ENCODE results near the gene ZDHHC17.

ZDHHC17 gene

DNA sequence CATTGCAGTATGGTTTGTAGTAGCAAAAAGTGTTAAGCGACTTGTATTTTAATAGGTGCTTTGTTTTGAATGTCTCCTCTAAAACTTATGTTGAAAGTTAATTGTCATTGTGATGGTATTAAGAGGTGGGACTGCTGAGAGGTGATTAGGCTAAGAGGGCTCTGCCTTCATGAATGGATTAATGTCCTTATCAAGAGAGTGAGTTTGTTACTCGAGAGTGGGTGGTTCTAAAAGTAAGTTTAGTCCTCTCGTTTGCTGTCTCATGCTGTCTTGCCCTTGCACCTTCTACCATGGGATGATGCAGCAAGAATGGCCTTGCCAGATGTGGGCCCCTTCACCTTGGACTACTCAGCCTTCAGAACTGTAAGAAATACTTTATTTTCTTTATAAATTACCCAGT lies 17.4 kb downstream of the ZDHHC17 start:
- TF ChIP-seq, protein P1, sequence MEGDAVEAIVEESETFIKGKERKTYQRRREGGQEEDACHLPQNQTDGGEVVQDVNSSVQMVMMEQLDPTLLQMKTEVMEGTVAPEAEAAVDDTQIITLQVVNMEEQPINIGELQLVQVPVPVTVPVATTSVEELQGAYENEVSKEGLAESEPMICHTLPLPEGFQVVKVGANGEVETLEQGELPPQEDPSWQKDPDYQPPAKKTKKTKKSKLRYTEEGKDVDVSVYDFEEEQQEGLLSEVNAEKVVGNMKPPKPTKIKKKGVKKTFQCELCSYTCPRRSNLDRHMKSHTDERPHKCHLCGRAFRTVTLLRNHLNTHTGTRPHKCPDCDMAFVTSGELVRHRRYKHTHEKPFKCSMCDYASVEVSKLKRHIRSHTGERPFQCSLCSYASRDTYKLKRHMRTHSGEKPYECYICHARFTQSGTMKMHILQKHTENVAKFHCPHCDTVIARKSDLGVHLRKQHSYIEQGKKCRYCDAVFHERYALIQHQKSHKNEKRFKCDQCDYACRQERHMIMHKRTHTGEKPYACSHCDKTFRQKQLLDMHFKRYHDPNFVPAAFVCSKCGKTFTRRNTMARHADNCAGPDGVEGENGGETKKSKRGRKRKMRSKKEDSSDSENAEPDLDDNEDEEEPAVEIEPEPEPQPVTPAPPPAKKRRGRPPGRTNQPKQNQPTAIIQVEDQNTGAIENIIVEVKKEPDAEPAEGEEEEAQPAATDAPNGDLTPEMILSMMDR (IDR thresholded peaks at IDR 0.05; ENCODE audit: borderline replicate concordance, control extremely low read depth, extremely low read depth, insufficient read depth, missing control alignments) = no peak
- in situ Hi-C loops (cut with MboI; ENCODE audit: low sequenced_read_pairs, unreplicated experiment) = loop anchor here (25.0 kb wide), 1 partner anchor 694 kb away; the partner anchor contains the start of gene NAP1L1
- DNase-seq (ENCODE audit: low spot score) = no peak

DNA sequence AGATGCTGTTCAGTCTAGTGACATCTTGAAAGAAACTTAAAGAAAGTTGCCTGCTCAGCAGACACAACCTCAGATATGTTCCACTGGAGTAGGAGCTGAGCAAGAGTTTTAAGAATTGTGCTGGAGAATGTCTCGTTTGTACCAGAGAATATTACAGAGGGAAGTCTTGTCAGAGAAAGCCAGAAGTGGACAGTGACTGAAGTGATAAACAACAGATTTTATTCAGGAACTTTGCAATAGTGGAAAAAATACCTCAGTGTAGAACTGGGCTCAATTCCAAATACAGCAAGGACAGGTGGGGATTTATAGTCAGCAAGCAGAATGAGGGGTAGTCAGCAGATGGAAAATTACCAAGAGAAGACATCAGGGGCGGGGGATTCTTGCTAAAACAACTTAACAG lies 18.6 kb downstream of the ZDHHC17 start:
- no peak for DNase-seq (ENCODE audit: low spot score)
- TF ChIP-seq, protein P1 (IDR thresholded peaks at IDR 0.05; ENCODE audit: borderline replicate concordance, control extremely low read depth, extremely low read depth, insufficient read depth, missing control alignments) = no peak
- in situ Hi-C loops (cut with MboI; ENCODE audit: low sequenced_read_pairs, unreplicated experiment) = loop anchor here (25.0 kb wide), 1 partner anchor 695 kb away; the partner anchor contains the start of gene NAP1L1

DNA sequence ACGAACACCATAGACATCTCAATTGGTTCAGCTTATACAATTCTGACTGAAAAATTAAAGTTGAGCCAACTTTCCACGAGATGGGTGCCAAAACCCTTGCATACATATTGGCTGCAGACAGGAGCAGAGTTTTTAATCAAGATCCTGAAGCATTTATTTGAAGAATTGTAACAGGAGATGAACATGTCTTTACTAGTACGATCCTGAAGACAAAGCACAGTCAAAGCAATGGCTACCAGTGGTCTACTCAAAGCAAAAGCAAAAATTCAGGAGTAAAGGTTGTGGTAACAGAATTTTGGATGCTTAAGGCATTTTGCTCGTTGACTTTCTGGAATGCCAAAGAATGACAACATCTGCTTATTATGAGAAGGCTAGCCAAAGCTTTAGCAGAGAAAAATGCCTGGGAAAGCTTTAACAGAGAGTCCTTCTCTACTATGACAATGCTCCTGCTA lies 20.7 kb downstream of the ZDHHC17 start:
- in situ Hi-C loops (cut with MboI; ENCODE audit: low sequenced_read_pairs, unreplicated experiment) = loop anchor here (25.0 kb wide), 1 partner anchor 697 kb away; the partner anchor contains the start of gene NAP1L1
- DNase-seq (ENCODE audit: low spot score) = no peak
- TF ChIP-seq, protein P1 (IDR thresholded peaks at IDR 0.05; ENCODE audit: borderline replicate concordance, control extremely low read depth, extremely low read depth, insufficient read depth, missing control alignments) = no peak

DNA sequence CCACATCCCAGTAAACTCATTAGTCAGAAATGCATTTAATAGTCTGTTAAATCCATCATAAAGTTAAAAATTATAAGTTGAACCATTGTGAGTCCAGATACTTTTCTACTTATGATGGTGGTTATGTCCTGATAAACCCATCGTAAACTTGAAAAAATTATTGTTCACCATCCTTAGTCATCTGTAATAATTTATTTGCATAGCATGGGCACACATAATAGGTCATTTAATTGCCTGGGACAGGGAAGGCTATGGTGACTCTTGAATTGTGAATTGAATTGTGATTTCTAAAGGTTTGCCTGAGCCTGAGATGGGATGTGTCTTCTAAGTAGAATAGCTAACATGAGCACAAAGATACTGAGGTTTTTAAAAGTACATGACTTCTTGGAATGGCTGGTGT lies 21.5 kb downstream of the ZDHHC17 start:
- DNase-seq (ENCODE audit: low spot score) = no peak
- TF ChIP-seq, protein P1 (IDR thresholded peaks at IDR 0.05; ENCODE audit: borderline replicate concordance, control extremely low read depth, extremely low read depth, insufficient read depth, missing control alignments) = no peak
- in situ Hi-C loops (cut with MboI; ENCODE audit: low sequenced_read_pairs, unreplicated experiment) = loop anchor here (25.0 kb wide), 1 partner anchor 698 kb away; the partner anchor contains the start of gene NAP1L1

DNA sequence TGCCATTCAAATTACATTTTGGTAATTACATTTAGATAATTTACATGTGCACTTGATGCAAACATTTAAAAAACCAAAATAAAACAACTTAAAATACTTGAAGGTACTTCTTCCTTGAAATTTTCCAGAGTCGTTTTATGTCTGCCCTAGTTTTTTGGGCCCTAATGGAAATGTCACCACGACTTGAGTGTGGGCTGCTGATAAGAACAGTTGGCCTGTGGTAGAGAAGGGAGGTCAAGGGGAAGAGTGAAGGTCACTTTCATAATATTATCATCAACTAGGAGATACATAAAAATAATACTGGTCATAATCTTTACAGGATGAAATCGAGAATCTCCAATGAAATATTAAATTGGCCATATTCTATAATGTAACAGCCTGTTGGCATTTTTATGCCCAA lies 23.1 kb downstream of the ZDHHC17 start:
- TF ChIP-seq, protein P1 (IDR thresholded peaks at IDR 0.05; ENCODE audit: borderline replicate concordance, control extremely low read depth, extremely low read depth, insufficient read depth, missing control alignments) = no peak
- no peak for DNase-seq (ENCODE audit: low spot score)
- in situ Hi-C loops (cut with MboI; ENCODE audit: low sequenced_read_pairs, unreplicated experiment) = loop anchor here (25.0 kb wide), 1 partner anchor 700 kb away; the partner anchor contains the start of gene NAP1L1

DNA sequence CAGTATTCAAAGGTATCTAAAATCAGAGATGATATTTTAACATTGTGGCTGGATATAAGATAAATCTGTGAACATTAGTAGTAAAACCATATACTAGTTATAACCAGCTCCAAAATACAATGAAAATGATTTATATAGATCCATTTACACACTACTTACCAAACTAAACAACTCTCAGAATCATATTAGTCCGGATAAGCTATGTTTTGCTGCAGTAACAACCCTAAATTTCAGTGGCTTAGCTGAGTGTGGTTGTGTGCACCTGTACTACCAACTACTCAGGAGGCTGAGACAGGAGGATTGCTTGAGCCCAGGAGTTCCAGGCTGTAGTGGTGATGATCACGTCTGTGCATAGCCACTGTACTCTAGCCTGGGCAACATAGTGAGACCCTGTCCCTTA lies 23.8 kb downstream of the ZDHHC17 start:
- in situ Hi-C loops (cut with MboI; ENCODE audit: low sequenced_read_pairs, unreplicated experiment) = loop anchor here (25.0 kb wide), 1 partner anchor 700 kb away; the partner anchor contains the start of gene NAP1L1
- TF ChIP-seq, protein P1 (IDR thresholded peaks at IDR 0.05; ENCODE audit: borderline replicate concordance, control extremely low read depth, extremely low read depth, insufficient read depth, missing control alignments) = no peak
- no peak for DNase-seq (ENCODE audit: low spot score)
